C4-2B (cell line): ENCODE results near the gene ACVR1.

ENCODE experiments used
- ZFX ChIP-seq: fragments of 450-650 bp; IDR thresholded peaks from 2 replicates; pipeline ENCODE4 v1.6.1; 2017
- TF ChIP-seq, protein P1 (sequence below): fragments of 450-650 bp; conservative IDR thresholded peaks from 2 replicates; pipeline ENCODE4 v1.5.1; 2017; ENCODE audit warnings: mild to moderate bottlenecking

DNA sequence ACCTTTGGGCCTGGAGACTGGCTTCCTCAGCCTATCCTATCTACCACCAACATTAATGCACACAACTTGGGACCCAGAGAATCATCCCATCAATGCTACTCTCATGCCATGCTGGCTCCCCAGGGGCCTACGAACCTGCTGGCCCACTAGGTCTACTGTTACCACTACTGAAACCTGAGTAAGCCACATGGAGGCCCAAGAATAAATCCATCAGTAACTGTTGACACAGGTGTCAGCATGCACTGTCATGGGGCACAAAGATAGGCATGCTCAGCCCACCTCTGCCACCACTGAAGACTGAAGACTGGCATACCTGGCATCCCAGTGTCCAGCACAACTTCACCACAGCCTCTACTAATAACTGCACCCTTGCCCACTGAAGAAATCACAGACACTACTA, 176.3 kb downstream of the ACVR1 start:
- TF ChIP-seq, protein P1, sequence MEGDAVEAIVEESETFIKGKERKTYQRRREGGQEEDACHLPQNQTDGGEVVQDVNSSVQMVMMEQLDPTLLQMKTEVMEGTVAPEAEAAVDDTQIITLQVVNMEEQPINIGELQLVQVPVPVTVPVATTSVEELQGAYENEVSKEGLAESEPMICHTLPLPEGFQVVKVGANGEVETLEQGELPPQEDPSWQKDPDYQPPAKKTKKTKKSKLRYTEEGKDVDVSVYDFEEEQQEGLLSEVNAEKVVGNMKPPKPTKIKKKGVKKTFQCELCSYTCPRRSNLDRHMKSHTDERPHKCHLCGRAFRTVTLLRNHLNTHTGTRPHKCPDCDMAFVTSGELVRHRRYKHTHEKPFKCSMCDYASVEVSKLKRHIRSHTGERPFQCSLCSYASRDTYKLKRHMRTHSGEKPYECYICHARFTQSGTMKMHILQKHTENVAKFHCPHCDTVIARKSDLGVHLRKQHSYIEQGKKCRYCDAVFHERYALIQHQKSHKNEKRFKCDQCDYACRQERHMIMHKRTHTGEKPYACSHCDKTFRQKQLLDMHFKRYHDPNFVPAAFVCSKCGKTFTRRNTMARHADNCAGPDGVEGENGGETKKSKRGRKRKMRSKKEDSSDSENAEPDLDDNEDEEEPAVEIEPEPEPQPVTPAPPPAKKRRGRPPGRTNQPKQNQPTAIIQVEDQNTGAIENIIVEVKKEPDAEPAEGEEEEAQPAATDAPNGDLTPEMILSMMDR, result no peak
- TF ChIP-seq ZFX, result no peak
